Measurements from ENCODE around the gene OR10K2.

The OR10K2 gene

GRCh38 chr1:158371188-158371953, 54.7 kb downstream of the OR10K2 start:
- in situ Hi-C loops (cut with HindIII; ENCODE audit: low sequenced_read_pairs), result no loop called here

Measured in endothelial cell of hepatic sinusoid (primary cell).